GM21723 (cell line): Measurements from ENCODE around the gene CATSPERE.
A peak's percentile ranks its signal among the peaks of the same experiment; 100 is the strongest.

ENCODE experiments used
- ATAC-seq: cut with Tn5 transposase; IDR thresholded peaks from one replicate; pipeline ENCODE4 v1.9.1; 2021; ENCODE audit warnings: mild to moderate bottlenecking, moderate library complexity; ENCODE audit not compliant: unreplicated experiment

Gene CATSPERE, protein sequence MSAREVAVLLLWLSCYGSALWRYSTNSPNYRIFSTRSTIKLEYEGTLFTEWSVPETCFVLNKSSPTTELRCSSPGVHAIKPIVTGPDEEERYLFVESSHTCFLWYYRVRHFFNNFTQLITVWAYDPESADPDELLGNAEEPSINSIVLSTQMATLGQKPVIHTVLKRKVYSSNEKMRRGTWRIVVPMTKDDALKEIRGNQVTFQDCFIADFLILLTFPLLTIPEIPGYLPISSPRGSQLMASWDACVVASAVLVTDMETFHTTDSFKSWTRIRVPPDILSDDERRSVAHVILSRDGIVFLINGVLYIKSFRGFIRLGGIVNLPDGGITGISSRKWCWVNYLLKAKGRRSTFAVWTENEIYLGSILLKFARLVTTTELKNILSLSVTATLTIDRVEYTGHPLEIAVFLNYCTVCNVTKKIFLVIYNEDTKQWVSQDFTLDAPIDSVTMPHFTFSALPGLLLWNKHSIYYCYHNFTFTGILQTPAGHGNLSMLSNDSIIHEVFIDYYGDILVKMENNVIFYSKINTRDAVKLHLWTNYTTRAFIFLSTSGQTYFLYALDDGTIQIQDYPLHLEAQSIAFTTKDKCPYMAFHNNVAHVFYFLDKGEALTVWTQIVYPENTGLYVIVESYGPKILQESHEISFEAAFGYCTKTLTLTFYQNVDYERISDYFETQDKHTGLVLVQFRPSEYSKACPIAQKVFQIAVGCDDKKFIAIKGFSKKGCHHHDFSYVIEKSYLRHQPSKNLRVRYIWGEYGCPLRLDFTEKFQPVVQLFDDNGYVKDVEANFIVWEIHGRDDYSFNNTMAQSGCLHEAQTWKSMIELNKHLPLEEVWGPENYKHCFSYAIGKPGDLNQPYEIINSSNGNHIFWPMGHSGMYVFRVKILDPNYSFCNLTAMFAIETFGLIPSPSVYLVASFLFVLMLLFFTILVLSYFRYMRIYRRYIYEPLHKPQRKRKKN

DNA sequence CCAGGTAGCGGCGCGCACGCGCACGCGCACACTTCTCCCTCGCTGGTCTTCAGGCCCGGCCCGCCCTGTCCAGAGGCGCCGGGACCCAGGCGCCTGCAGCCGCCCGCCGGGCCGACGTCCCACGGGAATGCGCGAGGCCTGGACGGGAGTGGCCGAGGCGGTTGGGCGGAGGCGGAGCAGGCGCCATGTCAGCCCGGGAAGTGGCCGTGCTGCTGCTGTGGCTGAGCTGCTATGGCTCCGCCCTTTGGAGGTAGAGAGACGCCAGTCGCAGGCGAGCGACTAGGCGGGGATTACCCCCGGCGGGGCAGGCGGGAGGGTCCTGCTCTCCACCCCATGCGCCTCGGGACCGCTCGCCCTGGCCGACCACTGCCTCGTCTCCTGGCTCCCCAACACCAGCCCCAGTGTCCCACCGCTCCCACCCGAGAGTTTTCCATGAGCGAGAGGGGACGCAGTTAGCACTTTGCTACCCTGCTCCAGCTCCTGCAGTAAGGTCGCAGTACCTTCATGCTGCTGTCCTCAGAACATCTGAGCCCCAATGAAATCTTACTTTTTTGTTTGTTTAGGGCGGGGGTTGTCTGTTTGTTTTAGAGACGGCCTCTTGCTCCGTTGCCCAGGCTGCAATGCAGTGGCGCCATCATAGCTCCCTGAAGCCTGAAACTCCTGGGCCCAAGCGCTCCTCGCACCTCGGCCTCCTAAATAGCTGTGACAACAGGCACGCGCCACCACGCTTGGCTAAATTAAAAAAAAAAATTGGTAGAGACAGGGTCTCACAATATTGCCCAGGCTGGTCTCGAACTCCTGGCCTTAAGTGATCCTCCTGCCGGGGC, at the start of gene CATSPERE:
TSS of gene CATSPERE (plus strand) at position 29 of the 827 bp plus-strand sequence. CDS start at position 186, 157 bp downstream.
- peak; percentile 100 for ATAC-seq

DNA sequence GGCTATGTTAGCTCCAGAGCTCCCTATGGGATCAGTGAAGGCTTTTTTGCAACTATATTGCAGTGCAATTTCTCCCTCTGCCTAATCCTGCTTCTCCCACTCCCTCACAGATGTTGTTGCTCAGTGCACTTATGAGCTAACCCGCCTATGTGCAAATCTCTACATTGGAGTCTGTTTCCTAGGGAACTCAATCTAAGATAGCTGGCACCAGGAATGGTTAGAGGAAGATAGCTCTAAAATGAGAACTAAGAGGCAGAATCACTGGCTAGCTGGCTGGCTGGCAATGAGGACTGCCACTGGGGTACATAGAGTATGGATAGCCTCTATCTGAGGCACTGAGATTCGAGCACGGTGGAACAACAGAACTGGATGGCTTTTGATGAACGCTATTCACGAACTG, 48.9 kb upstream of the CATSPERE start:
- ATAC-seq = no peak

DNA sequence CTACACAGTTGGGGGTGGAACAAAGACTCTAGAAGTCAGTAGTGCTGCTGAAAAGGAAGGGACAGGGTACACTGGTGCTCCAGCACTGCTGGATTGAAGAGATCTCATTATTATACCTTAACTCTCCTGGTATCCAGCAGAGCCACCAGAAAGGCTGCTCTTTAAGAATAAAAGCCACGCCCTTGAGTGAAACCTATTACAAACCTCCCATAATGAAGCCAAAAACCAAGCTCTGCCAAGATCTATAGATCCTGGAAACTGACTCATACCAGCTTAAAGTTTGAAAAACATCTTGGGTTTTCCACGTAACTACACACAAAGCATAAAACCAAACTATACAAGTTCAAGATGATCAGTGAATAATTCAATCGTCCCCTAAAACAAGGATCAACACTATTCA, 47.3 kb upstream of the CATSPERE start:
- ATAC-seq = no peak

DNA sequence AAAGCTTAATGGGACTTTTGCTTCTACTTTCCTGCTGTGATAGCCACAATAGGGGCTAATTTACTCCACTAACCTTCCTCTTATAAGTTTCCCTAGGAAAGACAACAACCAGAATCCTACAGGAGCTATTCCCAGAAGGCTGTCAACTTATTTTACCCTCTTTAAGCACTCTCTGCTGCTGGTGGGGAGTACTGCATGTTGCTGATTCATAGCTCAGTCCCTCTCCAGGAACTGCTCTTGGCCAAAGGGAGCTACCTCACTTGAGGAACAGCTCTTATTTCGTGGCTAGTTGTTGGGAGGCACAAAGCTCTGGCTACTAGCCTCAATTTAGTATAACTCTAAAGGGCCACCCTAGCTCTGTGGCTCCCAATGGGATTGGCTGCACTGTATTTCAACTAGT, 46.5 kb upstream of the CATSPERE start:
- ATAC-seq = no peak

DNA sequence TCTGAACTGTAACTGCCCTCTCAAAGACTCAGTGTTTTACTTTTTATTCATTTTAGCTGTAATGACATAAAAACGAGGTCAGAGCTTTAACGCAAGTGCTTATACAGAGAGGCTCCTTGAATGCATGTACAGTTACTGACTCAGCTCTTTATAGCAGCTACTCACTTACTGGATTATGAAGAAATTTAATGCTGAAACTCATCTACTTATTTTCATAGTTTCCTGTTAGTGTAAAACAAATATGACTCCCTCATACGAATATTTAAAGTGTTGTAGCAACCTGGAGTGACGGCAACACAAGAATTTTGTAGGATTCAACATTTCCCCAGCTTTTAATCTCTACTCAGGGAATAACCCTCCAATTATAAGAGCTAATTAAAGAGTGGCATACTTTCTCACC, 42.0 kb upstream of the CATSPERE start:
- no peak for ATAC-seq

DNA sequence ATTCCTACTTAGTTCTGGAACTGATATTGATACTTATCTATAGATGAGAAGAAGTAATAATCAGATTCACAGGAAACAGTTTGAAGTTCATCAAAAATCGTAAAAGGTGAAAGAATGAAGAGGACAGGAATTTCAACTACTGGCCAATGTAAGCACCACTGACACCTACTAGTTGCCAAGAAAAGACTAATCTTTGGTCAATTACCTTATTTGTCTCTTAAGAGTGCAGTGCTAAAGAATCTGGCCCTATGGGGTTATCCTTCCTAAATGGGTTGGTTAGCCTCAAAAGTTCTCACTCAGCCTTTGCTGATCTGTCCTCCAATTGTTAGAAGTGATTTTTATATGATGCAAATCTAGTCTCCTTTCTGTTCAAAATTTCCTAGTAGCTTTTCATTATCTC, 38.9 kb upstream of the CATSPERE start:
- ATAC-seq = no peak

DNA sequence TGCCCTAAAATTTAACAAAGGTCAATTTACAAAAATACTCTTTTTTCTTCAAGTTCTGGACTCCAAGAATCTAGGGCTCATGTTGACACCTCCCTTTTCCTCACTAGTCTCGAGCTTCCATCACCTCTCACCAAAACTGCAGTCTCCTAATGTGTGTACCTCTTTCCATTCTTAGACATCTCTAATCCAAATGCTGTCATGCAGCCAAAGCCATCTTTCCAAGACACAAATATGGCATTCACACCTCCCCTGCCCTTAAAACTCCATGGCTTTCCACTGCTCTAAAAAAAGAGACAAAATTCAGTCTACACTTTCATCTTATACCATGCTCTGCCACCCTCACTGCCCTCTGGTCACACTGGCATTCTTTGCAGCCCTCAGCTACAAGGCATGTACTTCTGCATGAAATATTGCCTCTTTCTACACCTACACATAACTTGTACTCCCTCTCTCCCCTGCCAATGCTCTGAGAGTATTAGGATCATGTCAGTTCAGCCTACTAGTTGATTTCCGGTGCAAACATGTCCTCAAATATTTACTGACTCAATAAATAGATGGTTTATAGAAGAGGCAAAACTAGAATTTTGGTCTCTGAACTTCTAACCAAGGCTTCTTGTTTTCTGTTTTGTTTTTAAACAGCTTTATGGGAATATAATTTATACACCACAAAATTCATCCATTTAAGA, 36.3 kb upstream of the CATSPERE start:
- no peak for ATAC-seq

DNA sequence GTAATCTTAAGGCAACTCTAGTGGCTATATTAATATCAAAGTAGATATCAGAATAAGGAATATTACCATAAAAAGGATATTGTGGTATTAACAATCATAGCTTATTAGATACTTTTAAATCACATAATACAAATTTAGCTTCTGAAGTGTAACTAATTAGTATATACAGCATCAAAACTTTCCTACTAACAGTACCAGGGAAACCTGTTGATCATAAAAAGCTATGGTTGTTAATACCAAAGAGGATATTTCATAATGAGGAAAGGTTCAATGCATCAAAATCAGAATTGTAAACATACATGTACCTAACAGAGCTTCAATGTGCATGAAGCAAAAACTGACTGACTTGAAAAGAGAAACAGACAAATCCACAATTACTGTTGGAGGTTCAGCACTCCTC, 33.4 kb upstream of the CATSPERE start:
- ATAC-seq = no peak

DNA sequence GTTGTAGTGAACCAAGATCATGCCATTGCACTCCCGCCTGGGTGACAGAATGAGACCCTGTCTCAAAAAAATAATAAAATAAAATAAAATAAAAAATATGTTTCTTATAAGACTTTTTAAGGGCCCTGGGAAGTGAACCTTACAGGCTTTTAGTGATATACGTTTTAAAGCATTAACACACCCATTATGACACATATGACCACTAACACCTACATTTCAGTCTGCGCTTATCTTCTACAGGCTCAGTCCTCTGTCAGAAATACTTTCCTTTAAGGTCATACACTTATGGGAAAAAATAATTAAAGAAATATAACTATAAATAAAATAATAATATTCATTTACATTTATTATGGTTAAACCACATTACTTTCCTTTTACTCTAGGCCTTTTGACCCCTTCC, 31.3 kb upstream of the CATSPERE start:
- no peak for ATAC-seq

DNA sequence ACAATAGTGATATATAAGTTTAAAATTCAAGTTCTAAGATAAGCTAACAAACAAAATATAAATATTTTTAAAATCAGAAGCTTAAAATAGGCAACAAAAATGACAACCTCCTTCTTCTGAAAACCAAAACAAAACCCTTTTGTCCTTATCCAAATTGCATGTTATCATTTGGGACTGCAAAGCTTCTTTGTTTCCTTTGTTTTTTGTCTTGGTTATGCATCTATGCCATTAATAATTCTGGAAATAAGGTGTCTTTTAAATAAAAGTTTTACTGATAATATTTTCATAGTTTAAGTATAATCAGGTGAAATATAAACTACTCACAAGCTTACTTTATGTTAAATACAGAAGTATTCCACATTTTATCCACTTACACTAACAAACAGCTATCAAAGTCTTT, 29.9 kb upstream of the CATSPERE start:
- ATAC-seq = no peak

DNA sequence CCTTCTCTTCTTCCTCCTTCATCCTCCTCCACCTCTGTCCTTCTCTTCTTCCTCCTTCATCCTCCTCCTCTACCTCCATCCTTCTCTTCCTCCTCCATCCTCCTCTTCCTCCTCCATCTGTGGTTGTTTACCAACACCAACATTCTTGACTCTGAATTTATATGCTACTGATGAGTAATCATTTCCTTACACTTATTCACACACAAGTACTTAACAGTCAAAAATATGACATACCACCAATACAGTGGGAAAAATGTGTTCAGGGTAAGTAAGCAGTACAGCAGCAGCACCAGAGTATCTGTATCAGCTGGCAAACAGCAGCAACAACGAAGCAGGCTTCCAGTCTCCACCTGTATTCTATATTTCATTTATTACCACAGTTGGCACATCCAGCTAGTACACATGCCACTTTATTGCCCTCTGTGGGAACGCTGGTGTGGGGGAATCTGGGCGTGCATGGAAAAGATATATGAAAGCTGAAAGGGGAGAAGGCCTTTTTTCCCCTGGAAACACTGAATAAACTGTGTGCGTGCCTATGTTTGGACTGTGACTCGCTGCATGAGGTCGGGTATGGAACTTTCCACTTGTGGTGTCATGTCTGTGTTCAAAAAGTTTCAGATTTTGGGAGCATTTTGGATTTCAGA, 25.4 kb upstream of the CATSPERE start:
- no peak for ATAC-seq

DNA sequence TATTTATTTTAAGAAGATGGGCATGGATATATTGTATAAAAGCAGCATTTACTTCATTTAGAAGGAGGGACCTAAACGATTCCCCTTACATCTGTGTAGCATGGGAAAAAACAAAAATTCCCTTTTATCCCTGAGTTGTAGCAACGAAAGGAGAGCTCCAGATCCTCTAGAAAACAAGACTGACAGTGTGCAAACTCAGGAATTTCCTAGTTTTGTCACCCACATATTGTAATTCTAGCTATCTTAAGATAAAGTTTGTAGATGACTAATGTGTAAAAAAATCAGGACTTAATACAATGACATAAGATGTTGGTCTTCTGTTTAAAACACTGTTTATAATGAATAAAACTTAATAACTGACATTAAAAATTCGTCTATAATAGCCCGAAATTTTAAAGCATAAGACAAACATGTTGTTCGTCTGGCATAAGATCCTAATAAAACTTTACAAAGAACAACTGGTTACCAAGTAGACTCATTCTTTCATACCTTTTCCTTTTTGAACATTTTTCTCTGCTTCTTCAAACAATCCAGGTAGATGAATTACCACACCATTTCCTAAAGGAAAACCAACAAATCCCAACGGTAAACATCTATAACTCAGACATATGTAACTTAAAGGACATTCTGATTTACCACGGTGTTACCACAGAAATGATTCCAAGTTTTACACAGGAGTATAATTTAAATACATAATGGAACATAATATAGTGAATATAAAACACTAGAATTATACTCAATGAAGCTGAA, 24.6 kb upstream of the CATSPERE start:
- no peak for ATAC-seq

DNA sequence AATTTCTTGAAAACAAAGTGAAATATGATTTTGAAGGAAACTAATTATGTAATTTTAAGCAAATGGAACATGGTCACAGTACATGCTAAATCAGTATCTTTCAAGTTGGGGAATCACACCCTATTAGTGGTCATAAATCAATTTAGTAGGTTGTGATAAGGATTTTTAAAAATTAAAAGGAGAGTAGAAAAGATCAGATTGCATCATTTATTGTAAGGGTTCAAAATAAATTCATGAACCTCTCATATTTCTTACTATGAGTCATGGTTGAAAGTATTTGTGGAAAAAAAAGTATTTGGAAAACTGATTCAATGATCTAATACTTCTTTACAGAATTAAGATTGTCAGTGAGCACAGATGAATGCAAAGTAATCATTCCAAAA, 24.0 kb upstream of the CATSPERE start:
- ATAC-seq = no peak

DNA sequence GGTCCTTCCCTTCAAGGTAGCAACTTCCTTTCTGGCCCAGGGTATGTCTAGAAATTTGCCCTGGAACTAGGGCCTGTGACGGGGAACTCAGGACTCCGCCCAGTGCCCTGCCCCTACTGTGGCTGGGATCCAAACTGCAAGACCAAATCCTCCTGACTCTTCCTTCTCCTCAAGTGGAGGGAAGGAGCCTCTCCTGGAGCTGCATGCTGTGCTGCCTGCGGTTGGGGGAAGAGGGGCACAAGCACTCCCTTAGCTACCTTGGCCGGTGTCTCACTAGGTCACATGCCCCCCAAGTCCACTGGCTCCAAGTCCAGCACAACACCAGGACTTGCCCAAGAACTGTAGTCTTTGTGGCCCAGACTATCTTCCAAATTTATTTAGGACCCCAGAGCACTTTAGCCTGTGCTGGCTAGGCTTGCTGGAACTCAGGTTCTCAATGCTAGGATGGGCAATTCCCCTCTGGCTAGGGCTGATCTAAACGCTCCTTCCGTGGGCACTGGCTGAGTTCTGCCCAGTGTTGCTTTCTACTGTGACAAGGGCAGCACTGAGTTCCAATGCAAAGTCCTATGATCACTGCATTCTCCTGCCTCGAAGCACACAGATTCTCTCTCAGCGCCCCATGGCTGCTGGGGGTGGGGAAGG, 21.6 kb upstream of the CATSPERE start:
- no peak for ATAC-seq

DNA sequence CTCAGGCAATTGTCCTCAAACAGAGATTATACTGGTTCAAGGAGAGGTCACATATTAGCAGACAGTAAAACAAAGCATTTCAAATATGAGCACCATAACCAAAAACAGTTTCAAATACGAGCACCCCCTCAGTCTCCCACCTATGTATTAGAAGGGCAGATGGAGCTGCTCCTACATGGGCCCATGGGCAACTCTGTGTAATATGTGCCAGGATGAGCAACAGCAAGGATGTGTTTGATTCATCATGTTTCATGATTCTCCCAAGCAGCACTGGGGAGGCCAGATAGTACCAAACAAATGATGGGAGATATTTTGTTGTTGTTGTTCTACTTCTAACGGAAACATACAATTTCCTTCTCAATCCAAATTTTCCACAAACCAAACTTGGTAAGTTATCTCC, 18.2 kb upstream of the CATSPERE start:
- ATAC-seq = no peak

DNA sequence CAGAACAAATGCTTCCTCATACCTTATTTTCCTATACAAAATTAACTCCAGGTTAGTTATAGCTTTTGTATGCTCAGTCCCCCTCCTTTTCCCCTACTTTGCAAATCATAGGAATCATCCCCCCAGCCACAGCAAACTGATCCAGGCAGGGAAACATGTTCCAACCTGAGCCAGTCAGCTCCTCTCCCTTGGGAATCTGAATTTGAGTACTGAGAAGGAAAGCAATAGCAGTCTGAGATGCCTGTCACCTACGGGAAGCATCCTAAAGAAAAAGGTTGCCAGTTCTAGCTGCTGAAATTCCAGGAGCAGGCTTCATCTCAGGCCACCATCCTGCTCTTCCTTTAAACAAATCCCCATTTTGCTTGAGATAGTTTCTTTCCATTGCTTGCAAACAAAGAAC, 16.2 kb upstream of the CATSPERE start:
- ATAC-seq = no peak

DNA sequence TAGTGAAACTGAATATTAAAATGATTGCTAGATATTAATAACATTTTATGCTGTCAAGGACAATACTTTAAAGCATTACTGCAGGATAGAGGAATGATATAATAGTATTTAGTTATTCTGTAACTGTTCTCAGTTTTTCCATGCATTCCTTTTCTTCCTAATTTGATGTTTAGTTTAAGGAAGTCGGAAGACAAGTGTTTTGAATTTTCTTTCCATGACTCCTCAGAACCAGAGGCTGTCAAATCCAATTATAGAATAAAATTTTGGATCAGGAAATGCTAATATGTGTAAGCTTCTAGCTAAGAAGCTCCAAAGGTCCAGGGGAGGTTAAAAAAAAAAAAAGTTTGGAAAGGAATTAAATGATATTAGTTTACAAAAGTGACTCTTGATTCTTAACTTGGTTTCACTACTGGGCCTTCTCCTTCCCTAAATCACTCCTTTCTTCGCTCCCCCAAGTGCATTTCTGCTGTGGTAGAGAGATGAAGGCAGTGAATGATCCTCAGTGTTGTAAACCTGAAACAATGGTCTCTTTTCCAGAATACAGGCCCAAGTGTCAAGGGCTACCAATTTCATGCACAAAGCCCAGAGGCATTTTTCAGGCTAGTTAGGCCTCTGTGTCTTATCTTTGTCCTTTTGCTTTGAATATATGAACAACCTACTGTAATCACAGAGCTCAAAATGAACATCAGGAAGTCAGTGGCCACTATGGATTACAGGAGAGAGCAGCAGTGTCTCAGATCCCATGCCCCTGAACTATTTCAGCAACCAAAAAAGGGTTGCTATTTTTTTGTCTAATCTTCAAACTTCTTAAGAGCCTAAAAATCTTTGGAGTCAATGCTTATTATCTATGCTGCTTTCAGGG, 15.5 kb upstream of the CATSPERE start:
- no peak for ATAC-seq

DNA sequence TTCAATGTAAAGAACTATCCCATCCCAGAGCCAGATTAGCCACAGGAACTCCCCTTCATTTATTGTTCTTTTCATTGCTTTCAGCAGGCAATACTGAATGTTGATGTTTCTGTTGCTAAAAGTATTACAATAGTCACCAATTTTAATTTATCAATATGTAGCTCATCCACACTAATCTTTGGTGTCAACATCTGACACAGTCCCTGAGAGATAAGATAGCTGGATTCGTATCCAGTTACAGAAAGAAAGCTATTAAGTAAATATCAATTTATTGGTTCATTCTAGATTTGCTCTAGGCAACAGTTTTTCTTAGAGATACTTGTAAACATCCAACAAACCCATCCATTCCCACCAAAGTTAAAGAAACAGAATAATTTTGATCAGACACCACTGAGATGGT, 14.0 kb upstream of the CATSPERE start:
- ATAC-seq = no peak
